Cortex of kidney (tissue), 1 donor: ENCODE data around the gene NCK2.

Experiments
- DNase-seq: peaks from one replicate; lab custom pipeline; 2025; lab: John Stamatoyannopoulos, UW

Gene NCK2

DNA sequence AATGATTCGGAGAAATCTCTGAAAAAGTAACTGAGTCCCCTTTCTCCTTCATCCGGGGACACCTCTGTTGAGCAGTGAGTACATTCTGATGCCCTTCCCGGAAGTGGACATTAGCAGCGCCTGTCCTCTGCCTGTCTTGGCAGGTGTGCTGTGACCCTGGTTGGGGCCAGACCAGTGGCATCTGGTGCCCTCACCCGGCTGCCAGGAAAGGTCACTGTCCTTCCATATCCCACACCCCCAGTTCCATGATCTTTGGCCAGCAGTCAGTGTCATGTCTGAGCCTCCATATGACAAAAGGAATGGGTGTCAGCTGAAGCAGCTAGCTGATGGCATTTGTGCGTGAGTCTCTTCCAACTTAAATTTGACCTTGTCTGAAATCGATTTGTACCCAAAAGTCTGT, 128.1 kb downstream of the NCK2 start:
- no peak for DNase-seq

DNA sequence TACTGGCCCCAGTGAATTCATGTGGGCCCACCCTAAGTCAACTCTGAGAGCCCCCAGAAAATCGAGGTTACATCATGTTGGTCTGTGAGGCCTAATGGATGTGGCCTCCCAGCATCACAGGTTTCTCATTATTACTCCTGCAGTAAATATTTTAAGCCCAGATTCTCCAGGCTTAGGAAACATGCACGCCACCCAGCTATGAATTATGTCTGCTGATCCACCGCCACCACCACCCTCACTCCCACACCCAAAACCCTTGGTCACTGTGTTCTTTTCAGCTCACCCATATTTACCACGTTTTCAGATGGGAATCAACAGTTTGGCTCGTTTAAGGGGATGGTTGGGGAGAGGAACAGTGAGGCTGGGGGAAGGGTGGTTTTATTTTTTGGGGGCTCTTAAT, 128.6 kb downstream of the NCK2 start:
- no peak for DNase-seq

- no peak for DNase-seq
These were observed 129.0 kb downstream of the NCK2 start for GRCh38 chr2:105873721-105874120.

GRCh38 chr2:105874466-105874865, 129.8 kb downstream of the NCK2 start:
- no peak for DNase-seq

GRCh38 chr2:105875241-105875640, 130.5 kb downstream of the NCK2 start:
- no peak for DNase-seq

- no peak for DNase-seq
These were observed 131.5 kb downstream of the NCK2 start for GRCh38 chr2:105876191-105876590.

DNA sequence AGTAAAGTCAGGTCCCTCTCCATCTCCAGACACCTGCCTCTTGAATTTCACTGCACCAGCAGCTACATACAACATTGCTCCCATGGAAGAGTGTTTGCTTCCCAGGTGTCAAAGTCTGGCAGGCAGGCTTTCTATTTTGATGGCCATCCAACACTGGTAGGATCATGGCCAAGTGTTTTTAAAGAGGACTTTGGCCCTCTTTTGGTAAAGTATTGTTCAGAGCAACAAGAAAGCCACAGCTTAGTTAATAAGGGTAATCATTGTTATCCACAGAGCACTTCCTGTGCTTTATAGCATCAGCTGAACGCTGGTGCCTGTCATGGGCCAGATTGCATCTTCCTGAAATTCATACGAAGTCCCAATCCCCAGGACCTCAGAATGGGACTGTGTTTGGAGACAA, 133.2 kb downstream of the NCK2 start:
- DNase-seq, result no peak

DNA sequence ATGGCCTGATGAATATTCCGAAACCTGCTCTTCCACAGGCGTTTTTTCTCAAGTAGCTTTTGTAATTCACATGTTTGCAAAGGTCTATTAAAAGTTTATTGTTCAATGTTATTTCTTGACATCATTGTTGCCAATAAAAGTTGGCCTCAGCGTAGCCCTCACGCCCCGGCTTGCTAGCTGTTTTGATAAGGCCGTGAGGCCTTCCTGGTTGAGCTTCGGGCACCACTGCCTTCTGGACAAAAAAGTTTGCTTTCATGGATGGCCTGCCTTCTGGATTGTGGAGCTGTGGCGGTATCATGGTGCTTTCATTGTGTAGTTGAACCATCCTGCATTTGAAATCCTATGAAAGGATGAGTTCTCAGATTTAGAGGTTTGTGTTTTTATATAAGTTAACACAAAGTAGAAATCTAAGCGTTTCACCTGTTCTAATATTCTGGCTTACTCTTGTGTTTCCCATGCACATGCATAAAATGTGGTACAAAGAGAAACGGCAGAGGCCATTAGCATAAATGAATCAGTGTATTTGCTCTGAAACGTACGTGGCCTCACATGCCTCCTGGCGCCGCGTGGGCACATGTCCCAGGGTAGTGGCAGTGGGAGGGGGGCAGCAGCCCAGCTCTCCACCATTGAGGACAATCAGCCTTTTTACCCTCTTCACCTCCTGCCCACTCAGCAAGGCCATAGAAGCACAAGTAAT, 134.5 kb downstream of the NCK2 start:
- no peak for DNase-seq

DNA sequence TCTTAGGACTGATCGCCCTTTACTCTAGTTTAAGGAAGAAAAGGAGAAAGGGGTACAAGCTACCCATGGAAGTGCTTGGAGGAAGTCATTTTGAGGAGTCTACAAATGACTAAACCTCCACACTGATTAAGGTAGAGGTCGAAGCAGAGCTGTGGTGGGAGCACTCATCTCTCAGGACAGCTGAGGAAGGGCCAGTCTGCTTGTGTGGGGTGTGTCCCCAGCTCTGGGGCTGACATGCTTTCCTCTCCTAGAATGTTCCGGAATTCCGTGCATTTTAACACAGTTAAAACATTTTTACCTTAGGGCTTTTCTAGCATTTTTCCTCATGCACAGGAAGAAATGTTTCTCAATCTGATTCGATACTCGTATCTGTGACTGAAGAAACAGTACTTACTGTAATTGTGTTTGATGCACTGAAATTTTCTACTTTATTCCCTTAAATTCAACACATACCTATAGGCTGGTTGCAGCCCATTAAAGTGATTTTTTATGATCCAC, 135.1 kb downstream of the NCK2 start:
- DNase-seq, result no peak

DNA sequence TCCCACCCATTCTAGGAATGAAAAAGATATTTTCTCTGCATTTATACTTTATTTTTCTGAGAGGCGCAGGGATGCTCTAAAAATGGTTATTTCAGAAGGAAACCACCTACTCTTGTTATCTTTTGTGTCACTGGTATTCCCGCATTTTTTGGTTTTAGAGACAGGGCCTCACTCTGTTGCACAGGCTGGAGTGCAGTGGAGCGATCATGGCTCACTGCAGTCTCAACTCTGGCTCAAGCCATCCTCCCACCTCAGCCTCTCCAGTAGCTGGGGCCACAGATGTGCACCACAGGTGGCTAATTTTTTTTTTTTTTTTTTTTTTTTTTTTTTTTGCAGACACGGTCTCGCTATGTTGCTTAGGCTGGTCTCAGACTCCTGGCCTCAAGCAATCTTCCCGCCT, 135.9 kb downstream of the NCK2 start:
- DNase-seq, result no peak

- DNase-seq, result no peak
These were observed 136.8 kb downstream of the NCK2 start for GRCh38 chr2:105881286-105882136.

- no peak for DNase-seq
These were observed 137.6 kb downstream of the NCK2 start for GRCh38 chr2:105882341-105882740.

GRCh38 chr2:105882920-105883435, 138.3 kb downstream of the NCK2 start:
- no peak for DNase-seq

GRCh38 chr2:105883911-105884694, 139.4 kb downstream of the NCK2 start:
- no peak for DNase-seq

- DNase-seq, result no peak
These were observed 140.7 kb downstream of the NCK2 start for GRCh38 chr2:105885456-105885855.

- DNase-seq, result no peak
These were observed 141.3 kb downstream of the NCK2 start for GRCh38 chr2:105886029-105886454.

DNA sequence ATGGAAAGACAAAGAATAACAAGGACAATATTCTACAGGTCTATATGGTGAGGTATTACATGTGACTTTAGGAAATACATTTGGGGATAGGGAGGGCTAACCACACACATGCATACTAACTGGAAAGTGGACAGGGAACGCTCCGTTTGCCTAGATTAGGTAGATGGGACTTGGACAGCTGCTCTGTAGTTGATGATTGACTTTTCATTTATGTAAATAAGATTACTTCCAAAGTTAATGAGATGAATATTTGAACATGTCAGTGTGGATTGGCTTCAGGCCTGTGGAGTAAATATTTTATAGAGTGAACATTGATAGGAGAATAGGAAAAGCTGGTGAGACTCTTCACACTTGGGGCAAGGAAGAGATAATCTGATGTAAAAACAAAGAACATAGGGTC, 142.0 kb downstream of the NCK2 start:
- no peak for DNase-seq

DNA sequence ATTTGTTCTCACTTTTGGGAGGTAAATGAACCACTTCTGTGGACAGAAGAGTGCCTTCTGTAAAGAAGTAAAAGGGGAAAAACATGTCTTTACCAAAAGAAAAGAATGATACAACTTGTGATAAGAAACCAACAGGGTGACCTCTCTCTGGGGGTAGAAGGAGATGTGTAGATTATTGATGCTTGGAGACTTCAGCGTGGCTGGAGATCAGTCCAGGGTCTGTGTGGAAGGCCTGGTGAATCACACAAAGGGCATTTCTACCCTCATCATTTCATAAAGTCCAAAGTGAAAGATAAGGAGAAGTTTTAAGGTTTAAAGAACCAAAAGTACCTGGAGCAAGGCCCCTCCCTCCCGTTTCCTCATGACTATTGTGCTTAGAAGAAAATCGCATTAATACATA, 142.5 kb downstream of the NCK2 start:
- DNase-seq, result no peak

DNA sequence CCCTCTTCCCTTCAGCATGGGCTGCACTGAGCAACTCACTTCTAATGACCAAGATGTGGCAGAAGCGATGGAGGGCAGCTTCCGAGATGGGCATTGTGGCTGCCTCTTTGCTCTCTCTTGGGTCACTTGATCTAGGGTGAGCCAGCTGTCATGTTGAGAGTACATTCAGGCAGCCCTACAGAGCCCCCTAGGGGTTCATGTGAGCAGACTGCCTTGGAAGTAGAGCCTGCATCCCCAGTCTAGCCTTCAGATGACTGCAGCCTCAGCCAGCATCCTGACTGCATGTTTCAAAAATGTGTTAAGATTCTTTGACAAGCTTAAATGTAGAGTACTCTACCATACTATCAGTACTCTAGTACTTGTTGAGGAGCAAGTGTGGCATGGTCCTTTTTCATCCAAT, 143.9 kb downstream of the NCK2 start:
- DNase-seq, result no peak

GRCh38 chr2:105889046-105889445, 144.3 kb downstream of the NCK2 start:
- no peak for DNase-seq

GRCh38 chr2:105890111-105890510, 145.4 kb downstream of the NCK2 start:
- DNase-seq, result no peak

GRCh38 chr2:105890856-105891255, 146.1 kb downstream of the NCK2 start:
- no peak for DNase-seq
